ENCODE data around the gene CHAC1.
"Not testable (repeated sequence)": the region's sequence is repeated elsewhere in the genome, so short reads cannot be mapped to it uniquely, and the experiment has no call there.

Gene CHAC1

GRCh38 chr15:40958723-40959122 is 5.5 kb downstream of the CHAC1 start:
- DNase-seq = no peak

- no peak for DNase-seq
Observed at GRCh38 chr15:40959331-40960141, 6.3 kb downstream of the CHAC1 start.

- no peak for DNase-seq
Observed at GRCh38 chr15:40960151-40960885, 7.0 kb downstream of the CHAC1 start.

- no peak for DNase-seq
Observed at GRCh38 chr15:40960925-40961324, 7.7 kb downstream of the CHAC1 start.

- DNase-seq = not testable (repeated sequence)
Observed at GRCh38 chr15:40961740-40962139, 8.5 kb downstream of the CHAC1 start.

- DNase-seq = not testable (repeated sequence)
Observed at GRCh38 chr15:40962317-40962716, 9.0 kb downstream of the CHAC1 start.

GRCh38 chr15:40963201-40963600 is 9.9 kb downstream of the CHAC1 start:
- DNase-seq = no peak

GRCh38 chr15:40964006-40964405 is 10.7 kb downstream of the CHAC1 start:
- no peak for DNase-seq

- no peak for DNase-seq
Observed at GRCh38 chr15:40964634-40965033, 11.4 kb downstream of the CHAC1 start.

GRCh38 chr15:40968290-40969085 is 15.2 kb downstream of the CHAC1 start:
- no peak for DNase-seq

GRCh38 chr15:40969363-40969762 is 16.1 kb downstream of the CHAC1 start:
- no peak for DNase-seq

GRCh38 chr15:40974879-40975278 is 21.6 kb downstream of the CHAC1 start:
- no peak for DNase-seq

GRCh38 chr15:40976819-40977218 is 23.5 kb downstream of the CHAC1 start:
- DNase-seq = no peak

GRCh38 chr15:40978141-40978540 is 24.9 kb downstream of the CHAC1 start:
- no peak for DNase-seq

GRCh38 chr15:40978562-40978961 is 25.3 kb downstream of the CHAC1 start:
- DNase-seq = no peak

- DNase-seq = no peak
Observed at GRCh38 chr15:40981186-40981585, 27.9 kb downstream of the CHAC1 start.

GRCh38 chr15:40982855-40983254 is 29.6 kb downstream of the CHAC1 start:
- DNase-seq = no peak

GRCh38 chr15:40984406-40984805 is 31.1 kb downstream of the CHAC1 start:
- no peak for DNase-seq

- no peak for DNase-seq
Observed at GRCh38 chr15:40984964-40985363, 31.7 kb downstream of the CHAC1 start.

GRCh38 chr15:40985541-40986330 is 32.5 kb downstream of the CHAC1 start:
- DNase-seq = no peak

GRCh38 chr15:40986820-40987219 is 33.5 kb downstream of the CHAC1 start:
- no peak for DNase-seq

GRCh38 chr15:40988156-40988555 is 34.9 kb downstream of the CHAC1 start:
- no peak for DNase-seq

GRCh38 chr15:40990080-40990479 is 36.8 kb downstream of the CHAC1 start:
- DNase-seq = no peak
